A549 (cell line): ENCODE results near the gene USP3. TPM values are rescaled to one million over a fixed set of nuclear protein-coding genes. Genes with fewer than 3 reads are reported as not detected.

Experiments used
- ATAC-seq, 2 experiments: fragments of 200-7000 bp in 1 of 2; fragments of >200 bp in 1 of 2; cut with Nextera tagmentation in 1 of 2; cut with Tn5 transposase in 1 of 2; 3 replicates each; pipeline versions ENCODE4 v1.8.0 to v1.9.1; 2018 to 2020; ENCODE audit warnings: mild to moderate bottlenecking in 1 of 2, moderate library complexity in 1 of 2
- CTCF ChIA-PET: fragments of 300-600 bp; sonication (Branson Sonifier 250); formaldehyde crosslinking; extraction: SDS; loops from one replicate; lab custom pipeline; 2021; ENCODE audit warnings: antibody characterized with exemption, inconsistent platforms; lab: Yijun Ruan, JAX
- POLR2A ChIA-PET: fragments of 350-600 bp; formaldehyde crosslinking; extraction: SDS; loops from one replicate; lab custom pipeline; 2021; ENCODE audit warnings: antibody characterized with exemption, inconsistent platforms; lab: Yijun Ruan, JAX
- DNase-seq, 2 experiments: peaks; one replicate each; pipeline versions ENCODE4 v3.0.0 to v3.0.0-alpha.2; 2011 to 2016; ENCODE audit warnings: low read depth in 1 of 2, low spot score in 1 of 2
- FAIRE-seq: peaks from 2 replicates; lab custom pipeline; 2011; peaks lifted over from hg19 to GRCh38; lab: Jason Lieb, UNC
- H3K27ac ChIP-seq, 2 experiments: fragments of >200 bp; sonication (Bioruptor Twin); formaldehyde crosslinking; 3 replicates each; pipeline ENCODE4 v1.5.1; 2016 to 2017
- H3K4me1 ChIP-seq: fragments of >200 bp; sonication (Bioruptor Twin); formaldehyde crosslinking; 3 replicates; pipeline ENCODE4 v1.6.1; 2016
- H3K4me2 ChIP-seq: fragments of >200 bp; sonication (Bioruptor Twin); formaldehyde crosslinking; 3 replicates; pipeline ENCODE4 v1.6.1; 2016
- H3K4me3 ChIP-seq: fragments of >200 bp; sonication (Bioruptor Twin); formaldehyde crosslinking; 3 replicates; pipeline ENCODE4 v1.5.1; 2016
- H3K9me3 ChIP-seq: fragments of >200 bp; sonication (Bioruptor Twin); formaldehyde crosslinking; 3 replicates; pipeline ENCODE4 v1.6.1; 2016
- BHLHE40 ChIP-seq: IDR thresholded peaks from 2 replicates; pipeline ENCODE4 v1.6.1; 2012; ENCODE audit warnings: low read depth, low read length, inconsistent platforms
- CBX2 ChIP-seq: fragments of 200-600 bp; sonication (generic); IDR thresholded peaks from 2 replicates; pipeline ENCODE4 v1.6.1; 2016; ENCODE audit warnings: low read depth, mild to moderate bottlenecking, borderline replicate concordance
- CEBPB ChIP-seq, 2 experiments: fragments of >200 bp in 1 of 2; sonication (Bioruptor Twin) in 1 of 2; formaldehyde crosslinking in 1 of 2; IDR thresholded peaks; 2 replicates each; pipeline ENCODE4 v1.6.1; 2012 to 2016
- CTCF ChIP-seq: fragments of >200 bp; sonication (Bioruptor Twin); formaldehyde crosslinking; IDR thresholded peaks from 3 replicates; pipeline ENCODE4 v1.5.1; 2016
- ESRRA ChIP-seq: fragments of 150-350 bp; IDR thresholded peaks from 2 replicates; pipeline ENCODE4 v1.6.1; 2014; ENCODE audit warnings: mild to moderate bottlenecking, low read length, borderline replicate concordance
- FOXS1 ChIP-seq: fragments of 250-450 bp; sonication (Bioruptor Pico); IDR thresholded peaks from 2 replicates; pipeline ENCODE4 v1.5.0; 2020; ENCODE audit warnings: mild to moderate bottlenecking, moderate library complexity
- GATA3 ChIP-seq: IDR thresholded peaks from 2 replicates; pipeline ENCODE4 v1.6.1; 2012; ENCODE audit warnings: borderline replicate concordance
- HDAC2 ChIP-seq: fragments of 200-600 bp; sonication (generic); IDR thresholded peaks from 2 replicates; pipeline ENCODE4 v1.6.1; 2016
- HES2 ChIP-seq: fragments of >200 bp; sonication (Bioruptor Twin); formaldehyde crosslinking; IDR thresholded peaks from 2 replicates; pipeline ENCODE4 v1.6.1; 2016
- HMGXB4 ChIP-seq: fragments of 250-450 bp; sonication (Bioruptor Pico); IDR thresholded peaks from 2 replicates; pipeline ENCODE4 v1.5.0; 2021; ENCODE audit warnings: mild to moderate bottlenecking, moderate library complexity, borderline replicate concordance
- HOXB5 ChIP-seq: fragments of 250-450 bp; sonication (Bioruptor Pico); IDR thresholded peaks from 2 replicates; pipeline ENCODE4 v1.5.0; 2020; ENCODE audit warnings: mild to moderate bottlenecking, moderate library complexity
- JUN ChIP-seq, 2 experiments: fragments of >200 bp; sonication (Bioruptor Twin); formaldehyde crosslinking; IDR thresholded peaks; 2 replicates in 1 of 2; 3 replicates in 1 of 2; pipeline ENCODE4 v1.6.1; 2016 to 2017
- JUNB ChIP-seq: fragments of >200 bp; sonication (Bioruptor Twin); formaldehyde crosslinking; IDR thresholded peaks from 2 replicates; pipeline ENCODE4 v1.6.1; 2016
- MAFK ChIP-seq: fragments of 450-650 bp; IDR thresholded peaks from 2 replicates; pipeline ENCODE4 v1.6.1; 2014; ENCODE audit not compliant: partially characterized antibody
- MYC ChIP-seq: IDR thresholded peaks from 2 replicates; pipeline ENCODE4 v1.6.1; 2012; ENCODE audit warnings: mild to moderate bottlenecking, inconsistent platforms, low read length, improper control_type of control experiment, borderline replicate concordance
- NFE2L2 ChIP-seq: fragments of 150-350 bp; conservative IDR thresholded peaks from 2 replicates; pipeline ENCODE4 v1.6.1; 2014; ENCODE audit warnings: low read length
- NPAS2 ChIP-seq: fragments of 250-450 bp; sonication (Bioruptor Pico); IDR thresholded peaks from 2 replicates; pipeline ENCODE4 v1.8.0; 2022; ENCODE audit warnings: mild to moderate bottlenecking, moderate library complexity, borderline replicate concordance
- NR3C1 ChIP-seq: fragments of >200 bp; sonication (Bioruptor Twin); formaldehyde crosslinking; IDR thresholded peaks from 3 replicates; pipeline ENCODE4 v1.6.1; 2017
- PBX3 ChIP-seq: IDR thresholded peaks from 2 replicates; pipeline ENCODE4 v1.6.1; 2012
- PHF8 ChIP-seq: fragments of 200-600 bp; sonication (generic); IDR thresholded peaks from 2 replicates; pipeline ENCODE4 v1.6.1; 2016; ENCODE audit warnings: low read depth, mild to moderate bottlenecking, antibody characterized with exemption, moderate library complexity, borderline replicate concordance
- POLR2A ChIP-seq: IDR thresholded peaks from 2 replicates; pipeline ENCODE4 v1.6.1; 2012; ENCODE audit warnings: mild to moderate bottlenecking, low read length
- POLR2AphosphoS2 ChIP-seq: conservative IDR thresholded peaks from 2 replicates; pipeline ENCODE4 v1.6.1; 2012; ENCODE audit warnings: low read length, improper control_type of control experiment, inconsistent platforms
- RARB ChIP-seq: fragments of 250-450 bp; sonication (Bioruptor Pico); IDR thresholded peaks from 2 replicates; pipeline ENCODE4 v1.8.0; 2021; ENCODE audit warnings: mild to moderate bottlenecking, moderate library complexity
- RCOR1 ChIP-seq: fragments of 150-350 bp; IDR thresholded peaks from 2 replicates; pipeline ENCODE4 v1.6.1; 2014; ENCODE audit warnings: antibody characterized with exemption, low read length, low read depth
- REST ChIP-seq: fragments of 200-600 bp; sonication (generic); IDR thresholded peaks from 2 replicates; pipeline ENCODE4 v1.6.1; 2016; ENCODE audit warnings: antibody characterized with exemption, mild to moderate bottlenecking, moderate library complexity
- SMC3 ChIP-seq: fragments of >200 bp; sonication (Bioruptor Twin); formaldehyde crosslinking; IDR thresholded peaks from 3 replicates; pipeline ENCODE4 v1.6.1; 2018; ENCODE audit warnings: inconsistent platforms
- TP53 ChIP-seq: fragments of 250-450 bp; sonication (Bioruptor Pico); IDR thresholded peaks from 2 replicates; pipeline ENCODE4 v1.5.0; 2021; ENCODE audit warnings: mild to moderate bottlenecking, moderate library complexity
- USF2 ChIP-seq: fragments of 450-650 bp; IDR thresholded peaks from 2 replicates; pipeline ENCODE4 v1.6.1; 2014; ENCODE audit warnings: antibody characterized with exemption
- ZNF302 ChIP-seq: fragments of 250-450 bp; sonication (Bioruptor Pico); IDR thresholded peaks from 2 replicates; pipeline ENCODE4 v1.9.0; 2021; ENCODE audit warnings: inconsistent platforms, mild to moderate bottlenecking, moderate library complexity
- ZSCAN20 ChIP-seq: fragments of 250-450 bp; sonication (Bioruptor Pico); IDR thresholded peaks from 2 replicates; pipeline ENCODE4 v1.8.0; 2022; ENCODE audit warnings: mild to moderate bottlenecking, moderate library complexity
- WGBS: methylation state at CpG from one replicate; pipeline ENCODE4 v1.1.6; 2017; ENCODE audit errors: missing lambda C conversion rate; 5-methylcytosine and 5-hydroxymethylcytosine counted together
- polyA plus RNA-seq, 4 experiments: library from polyadenylated mRNA; depleted of rRNA in 3 of 4; stranded (reverse); fragments of >200 nt; fragmentation: RNase III in 1 of 4; extraction: RNeasy Plus Mini Kit Qiagen cat#74134 plus additional on column Dnase treatment in 1 of 4; gene quantifications; 2 replicates in 3 of 4; 3 replicates in 1 of 4; pipeline ENCODE4 v1.2.3, GENCODE V29; 2011 to 2017

The USP3 gene
- polyA plus RNA-seq, 2 of the 4 experiments (the other 2 are of a cell fraction) = 41.8 to 99.1 TPM

DNA sequence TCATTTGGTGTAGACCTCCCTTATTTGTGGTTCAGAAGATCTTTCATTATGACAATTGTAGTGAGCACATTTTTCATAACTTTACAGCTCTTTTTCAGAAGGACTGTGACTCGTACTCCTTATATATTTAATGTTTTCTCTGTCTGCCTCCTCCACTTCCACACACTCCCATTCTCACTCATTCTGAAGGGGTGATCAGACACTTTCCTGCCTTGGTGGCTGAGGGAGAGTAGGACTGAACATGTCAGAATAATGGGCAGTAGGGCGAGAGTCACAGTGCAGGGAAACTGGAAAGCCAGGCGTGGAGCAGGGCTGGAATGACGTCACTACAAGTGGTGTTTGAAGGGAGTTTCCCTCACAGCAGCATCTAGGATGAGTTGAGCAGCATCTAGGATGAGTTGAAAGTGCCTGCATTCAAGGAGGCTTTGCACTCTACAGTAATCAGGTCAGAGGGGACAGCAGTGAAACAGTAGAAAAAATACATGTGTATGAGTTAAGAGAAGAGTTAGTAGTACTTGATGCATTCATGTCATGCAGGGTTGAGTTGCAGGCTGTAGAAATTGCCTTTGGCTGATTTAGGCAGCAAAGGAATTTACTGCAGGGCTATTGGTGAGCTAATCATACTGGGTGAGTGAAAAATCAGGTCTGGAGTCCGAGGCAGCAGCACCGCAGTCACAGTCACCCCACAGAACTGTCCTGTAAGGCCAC, 56.5 kb downstream of the USP3 start:
- Histone ChIP-seq H3K4me3 (no peak overlapping the region), H3K9me3 (no peaks in the 10 kb centered on the region), H3K27ac (no peak overlapping the region), H3K4me1 (peaks cover 15% of the 10 kb centered on the region), H3K4me2 (no peak overlapping the region)
- ATAC-seq (peak in 1 of 2 experiments; percentile 25; a peak in 3 of 6 replicates), FAIRE-seq (no peak)
- POLR2A ChIA-PET = no interaction called here
- TF ChIP-seq NR3C1 (no peak), HMGXB4 (CRISPR knock-in tag) (no peak), GATA3 (no peak), USF2 (no peak), POLR2AphosphoS2 (no peak), NPAS2 (CRISPR knock-in tag) (no peak), NFE2L2 (no peak), PHF8 (no peak), POLR2A (no peak), PBX3 (no peak), BHLHE40 (no peak), HOXB5 (CRISPR knock-in tag) (no peak), HDAC2 (no peak), JUNB (no peak), RARB (no peak), HES2 (no peak), JUN (IDR thresholded peaks at IDR 0.05) (no peak), FOXS1 (CRISPR knock-in tag) (no peak)
- TF ChIP-seq, all 56 proteins: peak for 0
- no peak for DNase-seq
- 83% methylated on average over 6 of the region's 6 CpGs for WGBS
- CTCF ChIA-PET = interaction anchor here (0.6 to 3.2 kb wide), 6 partner anchors 12 to 95 kb away, joined by 3 to 11 read pairs (median 4); no protein-coding TSS in a partner anchor

DNA sequence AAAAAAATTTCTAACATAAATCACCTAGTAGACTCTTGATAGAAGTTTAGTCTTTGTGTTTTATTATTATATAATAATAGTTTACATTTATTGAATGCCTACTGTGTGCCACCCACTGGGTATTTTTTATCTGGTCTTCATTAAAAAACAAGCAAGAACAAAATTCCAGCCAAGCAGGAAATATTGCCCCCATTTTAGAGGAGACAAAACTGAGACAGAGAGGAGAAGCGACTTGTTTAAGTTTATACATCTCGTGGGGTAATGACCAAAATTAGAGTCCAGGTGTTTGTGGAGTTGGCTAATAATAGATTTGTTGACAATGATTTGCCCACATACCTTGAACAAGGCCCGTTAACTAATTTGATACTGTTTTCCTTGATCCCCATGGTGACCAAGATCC, 59.7 kb downstream of the USP3 start:
- H3K4me2 ChIP-seq = no peak overlapping the region
- ATAC-seq (no peak), FAIRE-seq (no peak), DNase-seq (no peak)
- CTCF ChIA-PET = interaction anchor here (2.1 kb wide), 2 partner anchors 77 to 98 kb away, joined by 8 to 9 read pairs; no protein-coding TSS in a partner anchor
- H3K27ac ChIP-seq = no peak overlapping the region
- no peak overlapping the region for H3K4me3 ChIP-seq
- H3K4me1 ChIP-seq = peaks cover 16% of the 10 kb centered on the region
- H3K9me3 ChIP-seq = no peaks in the 10 kb centered on the region
- POLR2A ChIA-PET = no interaction called here
- 30% methylated on average over 3 of the region's 3 CpGs for WGBS
- TF ChIP-seq MYC (no peak), HOXB5 (CRISPR knock-in tag) (no peak), RCOR1 (no peak), ZSCAN20 (no peak), JUNB (no peak), CBX2 (no peak), MAFK (no peak), CEBPB (IDR thresholded peaks at IDR 0.05) (no peak), TP53 (CRISPR knock-in tag) (no peak), SMC3 (no peak), ESRRA (no peak), GATA3 (no peak), HDAC2 (no peak), ZNF302 (CRISPR knock-in tag) (no peak), CTCF (no peak), REST (no peak)
